Astrocyte of the spinal cord (primary cell): Measurements from ENCODE around the gene TREM1.

Experiments used
- DNase-seq: peaks from one replicate; pipeline ENCODE4 v3.0.0; 2011; ENCODE audit warnings: low read depth, low spot score
- H3K4me3 ChIP-seq: 2 replicates; pipeline ENCODE4 v1.5.1; 2011; ENCODE audit warnings: low read depth, mild to moderate bottlenecking, low read length, moderate library complexity
- in situ Hi-C: cut with HindIII; loops from 2 replicates; pipeline ENCODE4 v1.10.0; 2017; ENCODE audit warnings: low sequenced_read_pairs
- TF ChIP-seq, protein P1 (sequence below): IDR thresholded peaks from 2 replicates; pipeline ENCODE4 v1.5.1; 2012; ENCODE audit warnings: low read depth, mild to moderate bottlenecking, low read length, inconsistent platforms

TREM1 gene

DNA sequence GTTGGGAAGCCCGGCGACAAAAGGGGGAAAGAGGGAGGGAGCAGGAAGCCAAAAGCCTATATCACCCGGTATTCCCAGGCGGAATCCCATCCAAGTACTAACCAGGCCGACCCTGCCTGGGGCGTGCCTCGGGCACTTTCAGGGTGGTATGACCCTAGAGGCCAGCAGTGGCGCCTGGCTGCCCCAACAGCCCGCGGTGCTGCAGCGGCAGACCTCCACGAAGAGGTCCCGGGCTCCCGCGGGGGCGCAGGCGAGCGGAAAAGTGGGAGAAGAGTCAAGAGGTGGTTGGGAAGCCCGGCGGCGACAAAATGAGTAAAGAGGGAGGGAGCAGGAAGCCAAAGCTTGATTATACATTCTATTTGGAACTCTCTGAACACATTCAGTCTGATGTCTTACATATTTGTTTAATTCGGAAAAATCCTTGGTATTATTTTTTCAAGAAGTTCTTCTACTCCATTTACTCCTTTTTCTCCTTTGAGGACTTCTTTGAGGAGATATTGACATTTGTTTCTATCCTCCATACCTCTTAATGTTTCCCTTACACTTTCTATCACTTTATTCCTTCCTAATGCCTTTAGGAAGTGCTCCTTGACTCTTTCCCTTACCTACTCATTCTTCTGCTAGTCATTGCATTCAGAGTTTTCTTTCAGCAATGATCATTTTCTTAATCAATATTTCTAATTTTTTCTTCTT is 46.9 kb downstream of the TREM1 start:
- H3K4me3 ChIP-seq, result no peak overlapping the region
- in situ Hi-C loops, result no loop called here
- no peak for DNase-seq
- TF ChIP-seq, protein P1, sequence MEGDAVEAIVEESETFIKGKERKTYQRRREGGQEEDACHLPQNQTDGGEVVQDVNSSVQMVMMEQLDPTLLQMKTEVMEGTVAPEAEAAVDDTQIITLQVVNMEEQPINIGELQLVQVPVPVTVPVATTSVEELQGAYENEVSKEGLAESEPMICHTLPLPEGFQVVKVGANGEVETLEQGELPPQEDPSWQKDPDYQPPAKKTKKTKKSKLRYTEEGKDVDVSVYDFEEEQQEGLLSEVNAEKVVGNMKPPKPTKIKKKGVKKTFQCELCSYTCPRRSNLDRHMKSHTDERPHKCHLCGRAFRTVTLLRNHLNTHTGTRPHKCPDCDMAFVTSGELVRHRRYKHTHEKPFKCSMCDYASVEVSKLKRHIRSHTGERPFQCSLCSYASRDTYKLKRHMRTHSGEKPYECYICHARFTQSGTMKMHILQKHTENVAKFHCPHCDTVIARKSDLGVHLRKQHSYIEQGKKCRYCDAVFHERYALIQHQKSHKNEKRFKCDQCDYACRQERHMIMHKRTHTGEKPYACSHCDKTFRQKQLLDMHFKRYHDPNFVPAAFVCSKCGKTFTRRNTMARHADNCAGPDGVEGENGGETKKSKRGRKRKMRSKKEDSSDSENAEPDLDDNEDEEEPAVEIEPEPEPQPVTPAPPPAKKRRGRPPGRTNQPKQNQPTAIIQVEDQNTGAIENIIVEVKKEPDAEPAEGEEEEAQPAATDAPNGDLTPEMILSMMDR, result no peak

DNA sequence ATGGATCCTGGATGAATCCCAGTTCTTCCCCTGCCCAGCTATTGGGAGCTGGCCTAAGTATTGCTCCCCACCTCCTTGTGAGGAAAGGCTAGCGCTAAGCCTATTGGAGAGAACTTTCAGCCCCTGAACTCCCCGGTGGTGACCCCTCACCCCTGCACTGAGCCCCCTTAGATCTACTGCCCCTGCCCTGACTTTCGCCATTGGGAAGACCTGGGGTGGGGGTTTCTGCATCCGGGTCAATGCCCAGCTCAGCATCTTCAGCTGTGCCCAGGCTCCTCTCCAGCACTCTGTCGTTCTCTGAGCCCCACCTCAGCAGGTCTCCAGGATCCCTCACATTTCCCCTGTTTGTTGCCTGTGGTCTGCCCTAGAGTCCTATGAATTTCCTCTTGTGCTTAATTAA is 49.4 kb downstream of the TREM1 start:
- TF ChIP-seq, protein P1, result no peak
- no peak overlapping the region for H3K4me3 ChIP-seq
- in situ Hi-C loops, result no loop called here
- no peak for DNase-seq

GRCh38 chr6:41236276-41236675 is 50.2 kb downstream of the TREM1 start:
- in situ Hi-C loops, result no loop called here
- DNase-seq, result no peak
- no peak overlapping the region for H3K4me3 ChIP-seq
- TF ChIP-seq, protein P1, result no peak

DNA sequence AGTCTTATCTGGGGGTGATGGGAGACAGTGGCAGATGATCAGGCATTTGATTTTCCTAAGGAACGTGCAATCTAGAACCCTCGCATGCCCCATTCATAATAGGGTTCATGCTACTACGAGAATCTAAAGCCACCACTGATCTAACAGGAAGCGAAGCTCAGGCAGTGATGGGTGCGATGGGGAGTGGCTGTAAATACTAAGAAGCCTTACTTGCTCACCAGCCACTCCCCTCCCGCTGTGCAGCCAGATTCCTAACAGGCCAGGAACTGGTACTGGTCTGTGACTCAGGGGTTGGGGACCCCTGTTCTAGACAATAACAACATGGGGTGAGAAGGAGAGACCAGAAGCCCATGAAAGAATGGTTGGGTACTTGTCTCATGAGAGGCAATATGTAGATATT is 53.8 kb downstream of the TREM1 start:
- DNase-seq, result no peak
- TF ChIP-seq, protein P1, result no peak
- in situ Hi-C loops, result no loop called here

DNA sequence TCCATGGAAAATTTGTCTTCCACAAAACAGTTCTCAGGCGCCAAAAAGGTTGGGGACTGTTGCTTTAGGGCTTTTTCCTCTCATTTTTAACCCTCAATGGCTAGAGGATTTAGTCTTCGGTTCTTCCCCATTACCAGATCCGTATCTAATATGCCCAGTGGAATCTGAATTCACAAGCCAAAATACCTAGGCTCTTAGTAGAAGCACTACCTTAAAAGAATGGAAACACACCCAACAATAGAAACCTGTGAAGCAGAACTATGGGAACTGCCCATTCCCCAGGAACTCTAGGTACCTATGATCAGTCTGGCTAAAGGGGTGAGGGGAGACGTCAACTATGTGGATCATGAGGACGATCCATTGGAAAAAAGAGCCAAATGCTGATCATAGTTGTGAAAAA is 55.2 kb downstream of the TREM1 start:
- in situ Hi-C loops, result no loop called here
- H3K4me3 ChIP-seq, result no peak overlapping the region
- no peak for DNase-seq
- TF ChIP-seq, protein P1, result no peak

More for the DNA sequence above, 53.8 kb downstream of the TREM1 start:
- H3K4me3 ChIP-seq, result no peak overlapping the region

DNA sequence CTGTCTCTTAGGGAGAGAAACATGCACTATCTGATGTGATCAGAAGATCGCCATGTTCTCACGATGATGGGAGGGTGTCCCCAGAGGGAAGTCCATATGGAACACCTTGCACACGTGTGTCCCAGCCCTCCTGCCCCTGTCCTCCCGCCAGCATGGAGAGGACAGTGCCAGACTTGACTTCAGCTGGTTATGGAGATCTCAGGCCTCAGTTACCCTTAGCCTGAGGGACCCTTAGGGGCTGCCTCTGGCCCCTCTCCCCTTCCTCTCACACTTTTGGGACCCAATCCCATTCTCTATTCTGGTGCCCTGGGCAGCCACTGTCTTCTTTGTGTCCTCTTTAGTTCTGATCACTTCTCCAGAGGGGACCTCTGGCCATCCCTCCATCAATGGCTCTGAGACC is 56.8 kb downstream of the TREM1 start:
- in situ Hi-C loops, result no loop called here
- no peak for DNase-seq
- TF ChIP-seq, protein P1, result no peak
- H3K4me3 ChIP-seq, result no peak overlapping the region
